ENCODE results near the gene TSPAN8.

The TSPAN8 gene

GRCh38 chr12:71105956-71106355 is 51.8 kb downstream of the TSPAN8 start:
- Mint-ChIP-seq H3K27ac (ENCODE audit: low read depth) (no peak overlapping the region), H3K36me3 (ENCODE audit: insufficient read depth) (no peaks in the 10 kb centered on the region), H3K4me3 (no peak overlapping the region)

GRCh38 chr12:71092290-71092689 is 65.5 kb downstream of the TSPAN8 start:
- ATAC-seq (replicated peaks; ENCODE audit: extremely low read depth, poor library complexity, severe bottlenecking) (no peak), DNase-seq (ENCODE audit: low spot score in 2 of 2) (no peak)
- Mint-ChIP-seq H3K27ac (ENCODE audit: low read depth) (no peak overlapping the region), H3K36me3 (ENCODE audit: insufficient read depth) (no peaks in the 10 kb centered on the region), H3K9me3 (peaks cover 24% of the 10 kb centered on the region), H3K27me3 (no peaks in the 10 kb centered on the region), H3K4me1 (no peaks in the 10 kb centered on the region), H3K4me3 (no peak overlapping the region)

More at GRCh38 chr12:71105956-71106355, 51.8 kb downstream of the TSPAN8 start:
- DNase-seq (ENCODE audit: low spot score in 2 of 2), result no peak
- H3K4me1 Mint-ChIP-seq, result no peaks in the 10 kb centered on the region
- ATAC-seq (replicated peaks; ENCODE audit: extremely low read depth, poor library complexity, severe bottlenecking), result no peak
- H3K9me3 Mint-ChIP-seq, result peaks cover 13% of the 10 kb centered on the region
- no peaks in the 10 kb centered on the region for H3K27me3 Mint-ChIP-seq

GRCh38 chr12:71090971-71091370 is 66.8 kb downstream of the TSPAN8 start:
- Mint-ChIP-seq H3K36me3 (ENCODE audit: insufficient read depth) (no peaks in the 10 kb centered on the region), H3K4me1 (no peaks in the 10 kb centered on the region), H3K9me3 (peaks cover 24% of the 10 kb centered on the region), H3K4me3 (no peak overlapping the region), H3K27me3 (no peaks in the 10 kb centered on the region), H3K27ac (ENCODE audit: low read depth) (no peak overlapping the region)
- ATAC-seq (replicated peaks; ENCODE audit: extremely low read depth, poor library complexity, severe bottlenecking) (no peak), DNase-seq (ENCODE audit: low spot score in 2 of 2) (no peak)

- Mint-ChIP-seq H3K4me3 (no peak overlapping the region), H3K27me3 (no peaks in the 10 kb centered on the region), H3K27ac (ENCODE audit: low read depth) (no peak overlapping the region), H3K36me3 (ENCODE audit: insufficient read depth) (no peaks in the 10 kb centered on the region), H3K9me3 (peaks cover 12% of the 10 kb centered on the region), H3K4me1 (no peaks in the 10 kb centered on the region)
- ATAC-seq (replicated peaks; ENCODE audit: extremely low read depth, poor library complexity, severe bottlenecking) (no peak), DNase-seq (ENCODE audit: low spot score in 2 of 2) (no peak)
Measured at GRCh38 chr12:71085575-71085974, 72.2 kb downstream of the TSPAN8 start.

- Mint-ChIP-seq H3K27me3 (no peaks in the 10 kb centered on the region), H3K36me3 (ENCODE audit: insufficient read depth) (no peaks in the 10 kb centered on the region)
- no peak for ATAC-seq (replicated peaks; ENCODE audit: extremely low read depth, poor library complexity, severe bottlenecking)
Measured at GRCh38 chr12:71075743-71076142, 82.1 kb downstream of the TSPAN8 start.

More at GRCh38 chr12:71075743-71076142, 82.1 kb downstream of the TSPAN8 start:
- no peak for DNase-seq (ENCODE audit: low spot score in 2 of 2)
- Mint-ChIP-seq H3K27ac (ENCODE audit: low read depth) (no peak overlapping the region), H3K4me1 (no peaks in the 10 kb centered on the region), H3K9me3 (peaks cover 9% of the 10 kb centered on the region), H3K4me3 (no peak overlapping the region)
